GM18505 (cell line): ENCODE data around the gene AIG1.
"Not testable (repeated sequence)": the region's sequence is repeated elsewhere in the genome, so short reads cannot be mapped to it uniquely, and the experiment has no call there.

Experiments used
- ATAC-seq: cut with Tn5 transposase; IDR thresholded peaks from one replicate; pipeline ENCODE4 v1.9.1; 2021; ENCODE audit not compliant: unreplicated experiment
- POLR2A ChIP-seq: IDR thresholded peaks from 4 replicates; pipeline ENCODE4 v1.6.1; 2011; ENCODE audit warnings: borderline replicate concordance; ENCODE audit not compliant: insufficient read depth, insufficient read length; ENCODE audit errors: extremely low read depth

AIG1 gene

DNA sequence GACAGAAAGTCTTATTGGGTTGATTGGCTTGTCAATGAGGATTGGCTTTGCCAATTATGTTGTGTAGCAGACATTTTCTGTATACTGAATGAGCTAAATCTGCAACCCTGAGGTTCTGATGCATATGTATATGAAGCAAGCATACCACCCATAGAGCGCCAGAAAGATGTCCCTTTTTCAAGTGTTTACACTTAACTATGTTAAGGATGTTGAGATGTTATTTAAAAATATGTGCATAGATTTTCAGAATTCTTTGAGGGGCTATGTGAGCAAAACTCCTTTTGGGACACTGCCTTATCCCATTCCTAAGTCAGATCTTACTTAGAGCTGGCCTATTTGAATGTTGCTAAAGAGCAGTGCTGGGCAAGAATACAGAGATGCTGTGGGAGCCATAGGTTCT is 1.9 kb downstream of the AIG1 start:
- no peak for ATAC-seq
- no peak for TF ChIP-seq POLR2A

DNA sequence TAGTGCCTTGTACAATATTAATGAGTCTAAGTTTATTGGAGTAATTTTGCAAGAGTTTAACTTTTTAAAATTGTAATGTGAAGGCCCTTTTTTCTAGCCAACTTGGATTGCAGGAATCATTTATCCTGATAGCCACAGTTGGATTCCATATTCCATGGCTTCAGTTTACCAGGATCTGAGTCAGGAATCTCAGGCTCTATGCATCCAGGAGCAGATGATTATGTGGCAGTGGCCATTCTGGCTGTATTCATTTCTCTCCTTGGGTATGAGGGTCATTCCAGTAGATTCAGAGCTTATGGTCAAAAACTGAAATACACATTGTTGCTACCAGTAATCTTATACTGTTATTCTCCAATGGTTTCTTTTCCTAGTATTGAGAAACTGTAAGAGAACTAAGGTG is 2.9 kb downstream of the AIG1 start:
- ATAC-seq: no peak
- no peak for TF ChIP-seq POLR2A

DNA sequence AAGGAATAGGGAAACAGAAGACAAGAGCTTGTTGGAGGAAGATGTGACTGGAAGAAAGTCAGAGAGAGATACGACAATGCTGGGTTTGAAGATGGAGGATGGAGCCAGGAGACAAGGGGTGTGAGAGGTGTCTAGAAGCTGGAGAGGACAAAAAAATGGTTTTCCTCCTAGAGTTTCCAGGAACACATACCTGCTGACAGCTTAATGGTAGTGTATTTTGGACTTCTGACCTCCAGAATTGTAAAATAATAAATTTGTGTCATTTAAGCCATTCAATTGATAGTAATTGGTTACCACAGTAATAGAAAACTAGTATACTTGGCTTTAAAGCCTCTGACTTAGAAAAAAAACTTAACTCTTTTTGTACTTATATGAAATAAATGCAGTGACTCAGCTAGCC is 3.6 kb downstream of the AIG1 start:
- no peak for TF ChIP-seq POLR2A
- no peak for ATAC-seq

DNA sequence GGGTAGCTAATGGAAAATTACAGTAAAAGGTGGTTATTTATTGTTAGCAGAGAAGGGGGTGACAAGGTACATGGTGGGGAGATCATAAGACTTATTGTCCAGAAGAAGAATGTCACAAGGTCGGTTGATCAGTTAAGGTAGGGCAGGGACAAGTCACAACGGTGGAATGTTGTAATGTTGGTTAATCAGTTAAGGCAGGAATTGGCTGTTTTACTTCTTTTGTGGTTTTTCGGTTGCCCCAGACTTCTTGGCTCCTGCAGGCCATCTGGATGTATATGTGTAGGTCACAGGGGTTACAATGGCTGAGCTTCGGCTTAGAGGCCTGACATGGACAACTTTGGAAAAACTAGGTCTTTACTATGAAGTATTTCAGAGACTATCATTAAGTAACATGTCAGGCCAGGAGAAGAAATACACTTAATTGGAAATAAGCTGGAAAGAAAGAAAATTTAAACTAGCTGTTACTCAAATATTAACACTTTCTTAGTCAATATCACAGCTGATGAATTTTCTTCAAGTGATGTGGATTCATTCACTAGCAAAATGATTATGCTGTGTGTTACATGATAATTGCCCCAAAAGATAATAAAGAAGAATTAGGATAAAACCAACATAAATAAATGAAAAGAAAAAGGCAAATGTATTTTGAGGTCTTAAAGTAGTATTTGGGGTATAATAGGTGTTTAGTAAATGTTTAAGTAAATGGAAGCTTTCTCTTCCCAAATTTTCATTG is 4.4 kb downstream of the AIG1 start:
- no peak for ATAC-seq
- no peak for TF ChIP-seq POLR2A

DNA sequence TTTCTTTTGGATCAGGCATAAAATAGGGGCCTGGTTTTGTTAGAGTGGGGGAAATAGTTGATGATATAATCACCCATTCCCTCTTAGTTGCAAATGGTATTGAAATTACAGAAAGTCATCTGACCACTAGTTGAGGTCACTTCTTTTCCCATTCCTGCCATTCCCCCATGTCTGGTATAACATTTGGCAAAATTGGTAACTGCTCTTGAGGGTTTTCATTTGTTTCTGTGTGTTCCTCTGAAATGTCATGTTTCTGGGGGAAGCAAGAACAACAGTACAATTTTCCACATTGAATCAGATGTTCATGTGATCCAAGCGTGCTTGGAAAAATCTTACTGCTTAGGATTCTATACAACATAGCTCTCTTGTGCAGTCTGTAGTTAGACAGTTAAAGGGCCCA is 7.3 kb downstream of the AIG1 start:
- TF ChIP-seq POLR2A: no peak
- ATAC-seq: no peak

DNA sequence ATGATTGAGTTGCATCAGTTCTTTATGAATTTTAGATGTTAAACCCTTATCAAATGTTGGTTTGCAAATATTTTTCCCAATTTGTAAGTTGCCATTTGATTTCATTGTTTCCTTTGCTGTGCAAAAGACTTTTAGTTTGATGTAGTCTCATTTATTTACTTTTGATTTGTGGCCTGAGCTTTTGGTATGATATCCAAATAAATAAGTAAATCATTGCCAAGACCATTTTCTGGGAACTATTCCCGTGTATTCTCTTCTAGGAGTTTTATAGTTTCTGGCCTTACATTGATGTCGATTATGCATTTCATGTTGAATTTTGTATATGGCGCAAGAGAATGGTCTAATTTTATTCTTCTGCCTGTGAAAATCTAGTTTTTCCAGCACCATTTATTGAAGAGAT is 13.4 kb downstream of the AIG1 start:
- ATAC-seq: no peak
- TF ChIP-seq POLR2A: no peak

DNA sequence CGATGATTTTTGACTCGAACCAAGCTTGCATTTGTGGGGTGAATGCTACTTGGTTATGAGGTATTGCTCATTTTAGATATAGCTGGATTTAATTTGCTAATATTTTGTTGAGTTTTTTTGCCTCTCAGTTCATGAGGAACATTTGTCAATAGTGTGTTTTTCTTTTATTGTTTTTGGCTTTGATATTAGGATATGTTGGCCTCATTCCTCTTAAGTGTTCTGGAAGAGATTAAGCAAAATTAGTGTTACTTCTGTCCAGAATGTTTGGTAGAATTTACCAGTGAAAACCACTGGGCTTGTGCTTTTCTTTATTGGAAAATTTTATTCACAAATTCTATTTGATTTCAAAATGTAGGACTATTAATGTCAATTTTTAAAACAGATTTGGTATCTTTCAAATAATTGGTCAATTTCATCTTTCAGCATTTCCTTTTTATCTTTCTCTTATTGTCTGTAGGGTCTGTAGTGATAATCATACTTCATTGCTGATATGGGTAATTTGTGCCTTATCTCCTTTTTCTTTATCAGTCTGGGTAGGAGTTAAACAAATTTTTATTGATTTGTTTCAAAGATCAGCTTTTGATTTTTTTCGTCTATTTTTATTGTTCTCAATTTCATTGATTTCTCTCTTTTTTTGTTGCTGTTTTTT is 14.1 kb downstream of the AIG1 start:
- ATAC-seq: no peak
- no peak for TF ChIP-seq POLR2A

DNA sequence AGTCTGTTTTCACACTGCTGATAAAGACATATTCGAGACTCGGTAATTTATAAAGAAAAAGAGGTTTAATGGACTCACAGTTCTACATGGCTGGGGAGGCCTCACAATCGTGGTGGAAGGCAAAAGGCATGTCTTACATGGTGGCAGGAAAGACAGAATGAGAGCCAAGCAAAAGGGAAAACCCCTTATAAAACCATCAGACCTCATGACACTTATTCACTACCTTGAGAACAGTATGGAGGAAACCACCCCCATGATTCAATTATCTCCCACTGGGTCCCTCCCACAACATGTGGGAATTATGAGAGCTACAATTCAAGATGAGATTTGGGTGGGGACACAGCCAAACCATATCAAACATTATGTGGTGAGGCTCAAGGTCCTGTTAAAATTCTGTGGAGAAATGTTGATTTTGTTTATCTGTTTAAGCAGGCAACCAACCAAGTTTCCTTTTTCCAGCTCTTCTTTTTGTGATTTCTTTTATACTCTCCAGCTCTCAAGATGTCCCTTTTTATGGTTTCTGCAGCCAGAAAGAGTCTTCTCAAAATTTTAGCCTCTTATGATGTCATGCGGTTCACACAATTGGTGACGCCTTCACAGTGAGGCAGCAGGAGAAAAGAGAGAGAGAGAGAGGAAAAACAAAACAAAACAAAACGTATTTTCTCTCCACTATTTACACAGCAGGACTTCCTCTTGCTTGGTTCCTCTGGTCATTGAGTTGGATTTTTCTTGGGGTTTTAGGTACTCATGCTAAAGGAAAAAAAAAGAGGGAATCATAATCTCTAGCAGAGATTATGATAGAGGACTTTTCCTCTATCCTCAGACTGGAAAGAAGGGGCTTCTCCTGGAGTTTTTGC is 18.0 kb downstream of the AIG1 start:
- ATAC-seq: no peak
- no peak for TF ChIP-seq POLR2A

DNA sequence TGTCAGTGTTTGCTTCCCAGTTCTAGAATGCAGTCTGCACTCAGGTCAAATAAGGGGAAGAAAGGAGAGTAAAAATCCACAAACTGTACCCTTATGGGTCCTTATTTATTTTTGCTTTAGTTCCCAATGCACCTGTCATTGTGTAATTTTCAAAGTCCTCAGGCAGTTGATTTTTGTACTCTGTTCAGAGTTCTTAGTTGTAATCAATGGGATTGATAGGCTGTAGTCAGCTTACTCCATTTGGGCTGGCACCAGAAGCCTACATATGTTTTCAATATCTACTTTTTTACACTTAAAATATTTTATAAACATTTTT is 18.6 kb downstream of the AIG1 start:
- ATAC-seq: no peak
- no peak for TF ChIP-seq POLR2A

DNA sequence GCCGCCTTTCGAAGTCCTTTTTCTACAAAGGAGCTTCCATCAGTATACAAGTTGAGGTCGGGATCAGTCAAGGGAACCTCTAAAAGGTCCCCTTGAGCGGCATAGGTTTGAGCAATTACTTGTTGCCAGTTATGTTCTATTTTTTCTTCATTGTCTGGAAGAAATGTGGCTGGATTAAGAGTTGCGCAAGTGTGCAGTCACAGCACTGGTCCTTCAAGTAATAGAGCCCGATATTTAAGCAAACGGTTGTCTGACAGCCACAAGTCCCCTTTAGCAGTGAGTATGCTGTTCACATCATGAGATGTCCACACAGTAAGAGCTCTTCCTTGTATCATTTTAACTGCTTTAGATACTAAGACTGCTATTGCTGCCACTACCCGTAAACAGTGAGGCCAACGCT is 21.6 kb downstream of the AIG1 start:
- not testable (repeated sequence) for ATAC-seq

DNA sequence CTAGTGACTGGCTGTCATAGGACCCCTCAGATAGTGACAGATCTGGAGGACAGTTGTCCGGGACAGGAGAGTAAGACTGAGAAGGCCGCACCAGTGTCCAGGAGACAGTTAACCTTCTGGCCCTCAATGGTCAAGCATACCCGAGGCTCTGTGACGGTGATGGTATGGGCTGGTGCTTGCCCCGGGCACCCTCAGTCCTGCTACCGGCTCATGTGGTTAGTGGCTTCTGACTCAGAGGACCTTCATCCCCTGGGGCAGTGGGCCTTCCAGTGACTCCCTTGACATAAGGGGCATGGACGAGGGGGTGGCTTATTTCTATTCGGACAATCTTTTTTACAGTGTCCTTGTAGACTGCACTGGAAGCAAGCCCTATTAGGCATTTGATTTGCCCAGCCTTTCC is 23.3 kb downstream of the AIG1 start:
- ATAC-seq: not testable (repeated sequence)

DNA sequence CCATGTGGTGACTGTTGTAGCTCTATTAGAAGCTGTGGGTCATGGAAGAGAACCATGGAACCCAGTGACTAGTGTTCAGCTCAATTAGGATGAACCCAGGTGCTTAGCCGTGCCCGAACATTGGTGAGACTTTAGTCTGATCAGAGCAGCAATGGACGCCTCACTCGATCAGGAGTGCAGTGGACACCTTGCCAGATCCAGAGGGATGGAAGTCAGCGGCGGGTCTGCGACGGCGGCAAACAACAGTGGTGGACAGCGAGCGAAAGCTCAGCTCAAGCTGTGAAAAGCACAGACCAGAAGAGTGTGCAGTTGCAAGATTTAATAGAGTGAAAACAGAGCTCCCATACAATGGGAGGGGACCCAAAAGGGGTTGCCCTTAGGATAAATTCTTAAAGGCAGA is 26.6 kb downstream of the AIG1 start:
- not testable (repeated sequence) for ATAC-seq

DNA sequence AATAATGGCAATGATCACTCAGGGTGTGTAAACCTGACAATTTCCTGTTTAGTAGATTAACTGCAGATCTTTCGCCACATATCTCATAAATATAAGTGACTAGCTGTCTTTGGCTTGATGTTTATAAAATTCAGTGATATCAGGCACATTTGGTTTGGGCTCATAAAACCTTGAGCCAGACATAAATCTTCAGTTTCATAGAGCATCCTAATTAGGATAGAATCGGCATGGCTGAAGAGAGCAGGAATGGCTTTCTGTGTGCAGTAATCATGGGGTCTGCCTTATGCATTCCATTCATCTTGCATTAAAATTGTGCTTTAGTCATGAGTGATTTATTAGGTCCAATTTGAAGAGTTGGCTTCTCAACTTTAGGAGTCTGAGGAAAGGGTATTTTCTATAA is 27.2 kb downstream of the AIG1 start:
- TF ChIP-seq POLR2A: no peak
- ATAC-seq: no peak

DNA sequence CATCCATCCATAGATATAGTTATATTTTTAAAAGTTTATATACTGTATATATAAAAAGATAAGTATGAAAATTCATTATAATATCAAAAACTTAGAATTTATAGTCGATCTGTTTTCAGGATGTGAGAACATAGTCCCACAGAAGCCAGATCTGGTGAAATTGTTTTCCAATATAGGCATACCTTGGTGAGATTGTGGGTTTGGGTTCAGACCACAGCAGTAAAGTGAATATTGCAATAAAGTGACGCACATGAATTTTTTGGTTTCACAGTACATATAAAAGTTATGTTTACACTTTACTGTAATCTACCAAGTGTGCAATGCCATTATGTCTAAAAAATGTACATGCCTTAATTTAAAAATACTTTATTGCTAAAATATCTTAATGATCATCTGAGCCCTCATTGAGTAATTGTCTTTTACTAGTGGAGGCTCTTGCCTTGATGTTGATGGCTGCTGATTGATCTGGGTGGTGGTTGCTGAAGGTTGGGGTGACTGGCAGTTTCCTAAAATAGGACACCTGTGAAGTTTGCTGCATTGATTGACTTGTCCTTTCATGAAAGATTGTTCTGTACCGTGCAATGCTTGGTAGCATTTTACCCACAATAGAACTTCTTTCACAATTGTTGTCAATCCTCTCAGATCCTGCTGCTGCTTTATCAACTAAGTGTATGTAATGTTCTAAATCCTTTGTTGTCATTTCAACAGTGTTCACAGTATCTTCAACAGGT is 29.8 kb downstream of the AIG1 start:
- no peak for TF ChIP-seq POLR2A
- no peak for ATAC-seq
